ENCODE data around the gene WNT5A. TPM values are rescaled to one million over a fixed set of nuclear protein-coding genes. Genes with fewer than 3 reads are reported as not detected.

The WNT5A gene
- total and polyA plus RNA-seq, 2 of the 4 experiments (the other 2 are of a cell fraction): 224 to 231 TPM

DNA sequence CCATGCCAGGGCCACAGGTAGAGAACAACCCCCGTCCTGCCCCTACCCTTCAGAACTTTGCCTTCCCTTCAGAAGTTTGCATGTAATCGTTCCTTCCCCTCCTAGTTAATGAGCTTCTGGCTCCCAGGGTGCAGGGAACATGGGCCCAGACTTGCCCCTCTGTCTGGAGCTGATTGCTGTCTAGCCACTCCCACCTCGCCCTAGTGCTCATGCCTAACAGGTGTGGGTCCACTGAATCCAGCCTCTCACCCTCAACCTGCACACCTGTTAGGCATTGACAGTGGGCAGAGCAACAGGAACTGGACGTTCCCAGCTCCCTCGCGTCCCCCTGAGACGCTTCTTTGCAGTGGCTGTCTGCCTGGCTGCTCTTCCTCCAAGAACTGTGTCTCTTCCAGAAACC, 40.3 kb downstream of the WNT5A start:
- Histone ChIP-seq H2AK5ac (ENCODE audit: low read depth, low read length) (no peak overlapping the region), H3K9me3 (ENCODE audit: control insufficient read depth, insufficient read depth, low read length) (no peaks in the 10 kb centered on the region), H3K27me3 (ENCODE audit: control insufficient read depth, insufficient read depth, low read length) (no peaks in the 10 kb centered on the region), H3K14ac (replicated peaks; ENCODE audit: low read depth, low read length) (no peak overlapping the region), H3K27ac (ENCODE audit: insufficient read depth, low read length) (no peak overlapping the region), H3K9me1 (ENCODE audit: insufficient read depth, low read length) (0 out of 2 replicates have a peak, but pooled peaks cover 3% of the 10 kb centered on the region), H3K36me3 (ENCODE audit: control insufficient read depth, insufficient read depth, low read length) (no peaks in the 10 kb centered on the region), H2BK20ac (ENCODE audit: low read depth, low read length) (no peak overlapping the region), H3K4me1 (ENCODE audit: control insufficient read depth, insufficient read depth, low read length) (no peaks in the 10 kb centered on the region), H3K79me1 (ENCODE audit: low read depth in 1 of 2, low read length in 2 of 2) (no peaks in the 10 kb centered on the region), H2AFZ (replicated peaks; ENCODE audit: low read length, poor library complexity) (no peak overlapping the region), H3K23ac (ENCODE audit: low read depth, low read length) (no peak overlapping the region), H3K9ac (ENCODE audit: low read depth, low read length) (no peak overlapping the region), H4K20me1 (ENCODE audit: insufficient read depth, low read length) (no peaks in the 10 kb centered on the region), H3K56ac (ENCODE audit: extremely low read depth, insufficient read depth, low read length) (no peak overlapping the region), H3K4me3 (ENCODE audit: insufficient read depth, low read depth, low read length) (no peak overlapping the region), H2BK5ac (ENCODE audit: low read depth, low read length, poor library complexity, severe bottlenecking) (no peak overlapping the region), H2BK120ac (ENCODE audit: low read depth, low read length) (no peak overlapping the region), H3K18ac (ENCODE audit: low read depth, low read length) (no peak overlapping the region), H2BK15ac (ENCODE audit: low read depth, low read length) (no peak overlapping the region), H3K4ac (ENCODE audit: low read depth, low read length) (no peak overlapping the region), H2AK9ac (replicated peaks; ENCODE audit: low read depth, low read length, poor library complexity) (no peak overlapping the region), H4K91ac (ENCODE audit: insufficient read depth, low read depth, low read length) (no peak overlapping the region), H3K4me2 (ENCODE audit: low read depth, low read length) (no peak overlapping the region), H4K5ac (ENCODE audit: low read depth, low read length) (no peak overlapping the region), H4K8ac (ENCODE audit: low read depth in 2 of 2, low read length in 2 of 2) (no peak overlapping the region)
- DNase-seq: no peak
- intact Hi-C loops (cut with micrococcal nuclease): no loop called here
- no peak for TF ChIP-seq BHLHE40 (IDR thresholded peaks at IDR 0.05; ENCODE audit: low read depth, low read length)
- no peak for TF ChIP-seq RAD21 (IDR thresholded peaks at IDR 0.05; ENCODE audit: low read length)
- TF ChIP-seq SMC3 (IDR thresholded peaks at IDR 0.05; ENCODE audit: low read depth, low read length): no peak
- TF ChIP-seq, protein P1, sequence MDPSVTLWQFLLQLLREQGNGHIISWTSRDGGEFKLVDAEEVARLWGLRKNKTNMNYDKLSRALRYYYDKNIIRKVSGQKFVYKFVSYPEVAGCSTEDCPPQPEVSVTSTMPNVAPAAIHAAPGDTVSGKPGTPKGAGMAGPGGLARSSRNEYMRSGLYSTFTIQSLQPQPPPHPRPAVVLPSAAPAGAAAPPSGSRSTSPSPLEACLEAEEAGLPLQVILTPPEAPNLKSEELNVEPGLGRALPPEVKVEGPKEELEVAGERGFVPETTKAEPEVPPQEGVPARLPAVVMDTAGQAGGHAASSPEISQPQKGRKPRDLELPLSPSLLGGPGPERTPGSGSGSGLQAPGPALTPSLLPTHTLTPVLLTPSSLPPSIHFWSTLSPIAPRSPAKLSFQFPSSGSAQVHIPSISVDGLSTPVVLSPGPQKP (IDR thresholded peaks at IDR 0.05; ENCODE audit: borderline replicate concordance, low read depth, low read length): no peak
- TF ChIP-seq MAZ (IDR thresholded peaks at IDR 0.05; ENCODE audit: borderline replicate concordance, low read depth, low read length): no peak
- TF ChIP-seq MXI1 (IDR thresholded peaks at IDR 0.05; ENCODE audit: borderline replicate concordance, low read depth, low read length): no peak
- no peak for TF ChIP-seq RFX5 (IDR thresholded peaks at IDR 0.05; ENCODE audit: low read depth, low read length)
- no peak for TF ChIP-seq USF2 (IDR thresholded peaks at IDR 0.05; ENCODE audit: low read depth, low read length)
- ChIA-PET POLR2A (ENCODE audit: unreplicated experiment) (no interaction called here), CTCF (interaction anchor here (0.9 kb wide), 1 partner anchor 428 kb away, joined by 3 read pairs; no protein-coding TSS in a partner anchor)
- dilution Hi-C loops (cut with HindIII; ENCODE audit: low sequenced_read_pairs, unreplicated experiment): no loop called here
- ATAC-seq (ENCODE audit: low read depth): no peak
- in situ Hi-C loops (cut with MboI; ENCODE audit: low sequenced_read_pairs): no loop called here
- BruUV-seq (replicated peaks): no TSS peak
- WGBS, 2 experiments (ENCODE audit: extremely low coverage in 2 of 2, insufficient read length in 1 of 2): 77% methylated on average over 4 of the region's 7 CpGs; no CpG with 5 or more reads in 1 of the 2 experiments

Data from IMR-90 (cell line).